GM12878 (cell line): ENCODE results near the gene FLVCR1. TPM values are rescaled to one million over a fixed set of nuclear protein-coding genes. Genes with fewer than 3 reads are reported as not detected.
A peak's percentile ranks its signal among the peaks of the same experiment; 100 is the strongest.

Source experiments
- ATAC-seq: fragments of 200-7000 bp; cut with Tn5 transposase; 3 replicates; pipeline ENCODE4 v1.9.1; 2020; ENCODE audit warnings: mild to moderate bottlenecking, moderate library complexity
- BruUV-seq: library from RNA; stranded (reverse); fragments of 400-500 nt; replicated peaks from 2 replicates; lab custom pipeline; 2021; lab: Mats Ljungman, UMichigan
- CTCF ChIA-PET: fragments of 300-600 bp; sonication (Branson Sonifier 250); formaldehyde crosslinking; extraction: SDS; loops from one replicate; lab custom pipeline; 2021; ENCODE audit warnings: inconsistent platforms; lab: Yijun Ruan, JAX
- POLR2A ChIA-PET: fragments of 350-600 bp; formaldehyde crosslinking; extraction: SDS; loops from one replicate; lab custom pipeline; 2021; ENCODE audit warnings: inconsistent platforms; lab: Charles Lee
- RAD21 ChIA-PET: fragments of 300-600 bp; sonication (Branson Sonifier 250); formaldehyde crosslinking; loops from one replicate; lab custom pipeline; 2023; ENCODE audit warnings: antibody characterized with exemption; ENCODE audit not compliant: unreplicated experiment; lab: Charles Lee
- SMC1A ChIA-PET: fragments of 300-600 bp; sonication (Branson Sonifier 250); formaldehyde crosslinking; loops from one replicate; lab custom pipeline; 2023; ENCODE audit not compliant: unreplicated experiment, uncharacterized antibody; lab: Charles Lee
- DNase-seq: peaks from one replicate; pipeline ENCODE4 v3.0.0-alpha.2; 2011; ENCODE audit warnings: low read depth, low spot score
- FAIRE-seq: peaks from 3 replicates; lab custom pipeline; 2011; peaks lifted over from hg19 to GRCh38; lab: Jason Lieb, UNC
- H2AFZ ChIP-seq: 2 replicates; pipeline ENCODE4 v1.6.0; 2011; ENCODE audit warnings: low read depth, low read length, control low read depth; ENCODE audit not compliant: control insufficient read depth
- H3K27ac ChIP-seq: 2 replicates; pipeline ENCODE4 v1.5.1; 2011; ENCODE audit warnings: control low read depth; ENCODE audit not compliant: control insufficient read depth, insufficient read depth
- H3K27me3 ChIP-seq, 2 experiments: replicated peaks in 1 of 2; 2 replicates each; pipeline versions ENCODE4 v1.6.0 to v1.6.1; 2011; ENCODE audit warnings: low read length in 1 of 2; ENCODE audit not compliant: control insufficient read depth in 2 of 2, insufficient read depth in 2 of 2
- H3K36me3 ChIP-seq, 2 experiments: 2 replicates each; pipeline ENCODE4 v1.5.1; 2011; ENCODE audit warnings: low read length in 1 of 2; ENCODE audit not compliant: control insufficient read depth in 2 of 2, insufficient read depth in 2 of 2
- H3K4me1 ChIP-seq: 2 replicates; pipeline ENCODE4 v1.6.1; 2011; ENCODE audit warnings: mild to moderate bottlenecking, low read length, moderate library complexity, mixed read lengths; ENCODE audit not compliant: control insufficient read depth, insufficient read depth
- H3K4me2 ChIP-seq: 2 replicates; pipeline ENCODE4 v1.6.0; 2011; ENCODE audit warnings: control low read depth; ENCODE audit not compliant: control insufficient read depth, insufficient read depth
- H3K4me3 ChIP-seq: fragments of 200-600 bp; sonication (generic); 2 replicates; pipeline ENCODE4 v1.5.1; 2016
- H3K79me2 ChIP-seq: 2 replicates; pipeline ENCODE4 v1.6.0; 2011; ENCODE audit warnings: low read length; ENCODE audit not compliant: control insufficient read depth, insufficient read depth
- H3K9ac ChIP-seq: 2 replicates; pipeline ENCODE4 v1.8.0; 2011; ENCODE audit warnings: low read length, control low read depth, mixed read lengths; ENCODE audit not compliant: control insufficient read depth, insufficient read depth
- H3K9me3 ChIP-seq: replicated peaks from 3 replicates; pipeline ENCODE4 v1.5.1; 2011; ENCODE audit warnings: mild to moderate bottlenecking, low read length; ENCODE audit not compliant: control insufficient read depth, insufficient read depth
- H4K20me1 ChIP-seq: 2 replicates; pipeline ENCODE4 v1.6.0; 2011; ENCODE audit not compliant: control insufficient read depth, insufficient read depth
- FOS ChIP-seq: IDR thresholded peaks from 3 replicates; pipeline ENCODE4 v1.6.1; 2011; ENCODE audit warnings: borderline replicate concordance; ENCODE audit not compliant: insufficient read length; ENCODE audit errors: extremely low read depth
- HDGF ChIP-seq: fragments of 450-650 bp; IDR thresholded peaks from 2 replicates; pipeline ENCODE4 v1.6.1; 2016; ENCODE audit warnings: antibody characterized with exemption
- MTA3 ChIP-seq: IDR thresholded peaks from 2 replicates; pipeline ENCODE4 v1.6.1; 2012; ENCODE audit warnings: low read length, inconsistent platforms, borderline replicate concordance
- RCOR1 ChIP-seq: conservative IDR thresholded peaks from 2 replicates; pipeline ENCODE4 v1.6.1; 2012; ENCODE audit warnings: low read depth, low read length, improper control_type of control experiment
- STAT3 ChIP-seq: IDR thresholded peaks from 2 replicates; pipeline ENCODE4 v1.6.1; 2011; ENCODE audit warnings: low read depth, low read length, improper control_type of control experiment
- ZZZ3 ChIP-seq: IDR thresholded peaks from 2 replicates; pipeline ENCODE4 v1.6.1; 2011; ENCODE audit warnings: low read depth; ENCODE audit not compliant: control insufficient read depth, insufficient read length
- WGBS: methylation state at CpG from one replicate; pipeline ENCODE4 v1.1.6; 2016; ENCODE audit warnings: low lambda C conversion rate; ENCODE audit not compliant: insufficient replicate concordance, insufficient coverage; ENCODE audit errors: missing lambda C conversion rate; 5-methylcytosine and 5-hydroxymethylcytosine counted together
- in situ Hi-C: fragments of 300-500 bp; cut with MboI; formaldehyde crosslinking; loops from 9 replicates; pipeline ENCODE4 v1.14.3; 2018; ENCODE audit warnings: mixed read lengths
- intact Hi-C: fragments of 100-400 bp; cut with micrococcal nuclease; formaldehyde crosslinking; loops from one replicate; pipeline ENCODE4 v1.14.2; 2022; ENCODE audit not compliant: unreplicated experiment
- polyA plus RNA-seq, 11 experiments: library from polyadenylated mRNA; depleted of rRNA in 4 of 11; unstranded in 6 of 11; stranded (reverse) in 5 of 11; fragments of >200 nt; fragmentation: Nextera tagmentation in 4 of 11; fragmentation: Illumina TruSeq in 1 of 11; extraction: Ambion mirVana in 4 of 11; extraction: Trizol in 1 of 11; gene quantifications; 1 replicate in 1 of 11; 2 replicates in 10 of 11; pipeline versions ENCODE4 v1.2.1 to v1.2.3, GENCODE V29; 2011 to 2016; ENCODE audit warnings: inconsistent platforms in 2 of 11, missing spikeins in 2 of 11, low read depth in 1 of 11
- total RNA-seq, 4 experiments: library from RNA; depleted of rRNA in 3 of 4; stranded (reverse); fragments of >200 nt in 3 of 4; fragmentation: Illumina TruSeq in 1 of 4; extraction: Trizol in 1 of 4; gene quantifications; 2 replicates each; pipeline versions ENCODE4 v1.2.1 to v1.2.3, GENCODE V29; 2013 to 2021
- TF ChIP-seq, protein P1 (sequence below): fragments of 450-650 bp; IDR thresholded peaks from 2 replicates; pipeline ENCODE4 v1.6.1; 2018; ENCODE audit warnings: borderline replicate concordance, mild to moderate bottlenecking; ENCODE audit not compliant: partially characterized antibody

The FLVCR1 gene
- total and polyA plus RNA-seq, 10 of the 15 experiments (the other 5 are each of a cell fraction or from before 2014, with no cell fraction given) = 7.1 to 25.2 (median 17.6) TPM

DNA sequence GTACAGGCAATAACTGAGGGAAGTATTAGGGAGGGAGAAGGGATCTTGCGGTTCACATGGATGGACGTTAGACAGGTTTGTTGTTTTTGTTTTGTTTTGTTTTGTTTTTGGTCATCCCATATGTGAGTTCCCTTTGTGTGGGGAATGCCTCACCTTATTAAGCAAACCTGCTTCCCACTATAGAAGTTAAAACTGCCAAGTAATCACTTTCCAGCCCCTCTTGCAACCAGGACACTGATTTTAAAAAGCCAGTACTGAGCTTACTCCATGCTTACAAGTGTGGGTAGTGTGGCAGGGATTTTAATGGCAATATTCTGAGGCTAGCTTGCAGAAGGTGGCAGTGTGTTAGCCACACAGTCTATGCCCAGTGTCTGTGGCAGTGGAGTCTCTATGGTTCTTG lies 37.1 kb upstream of the FLVCR1 start:
- Histone ChIP-seq H3K36me3 (no peaks in the 10 kb centered on the region), H3K27me3 (no peaks in the 10 kb centered on the region), H3K4me1 (peaks cover 16% of the 10 kb centered on the region), H2AFZ (peak overlapping the region; percentile 66), H4K20me1 (no peaks in the 10 kb centered on the region), H3K4me3 (no peak overlapping the region), H3K79me2 (no peaks in the 10 kb centered on the region), H3K27ac (peak overlapping the region; percentile 72), H3K9ac (peak overlapping the region; percentile 22; the same call in 1 of the 2 replicates), H3K4me2 (peak overlapping the region; percentile 41; the same call in 1 of the 2 replicates), H3K9me3 (peaks cover 13% of the 10 kb centered on the region)
- WGBS = 0% methylated on average over 2 of the region's 2 CpGs
- DNase-seq (no peak), FAIRE-seq (peak; percentile 44), ATAC-seq (peak; percentile 22; the same call in 2 of the 3 replicates)
- ChIA-PET RAD21 (interaction anchor here (0.9 to 5.4 kb wide), 6 partner anchors 9 to 183 kb away, joined by 3 to 35 read pairs (median 8); partner anchors contain the start of gene FLVCR1), CTCF (interaction anchor here (1.0 to 5.5 kb wide), 3 partner anchors 12 to 175 kb away, joined by 4 to 46 read pairs (median 10); partner anchors contain the start of gene VASH2), POLR2A (interaction anchor here (0.7 to 2.6 kb wide), 5 partner anchors 8 to 133 kb away, joined by 4 to 24 read pairs (median 8); partner anchors contain the start of genes FLVCR1 and VASH2), SMC1A (interaction anchor here (0.7 to 5.7 kb wide), 12 partner anchors 11 to 250 kb away, joined by 3 to 55 read pairs (median 8); no protein-coding TSS in a partner anchor)
- no peak for TF ChIP-seq HDGF
- TF ChIP-seq, protein P1, sequence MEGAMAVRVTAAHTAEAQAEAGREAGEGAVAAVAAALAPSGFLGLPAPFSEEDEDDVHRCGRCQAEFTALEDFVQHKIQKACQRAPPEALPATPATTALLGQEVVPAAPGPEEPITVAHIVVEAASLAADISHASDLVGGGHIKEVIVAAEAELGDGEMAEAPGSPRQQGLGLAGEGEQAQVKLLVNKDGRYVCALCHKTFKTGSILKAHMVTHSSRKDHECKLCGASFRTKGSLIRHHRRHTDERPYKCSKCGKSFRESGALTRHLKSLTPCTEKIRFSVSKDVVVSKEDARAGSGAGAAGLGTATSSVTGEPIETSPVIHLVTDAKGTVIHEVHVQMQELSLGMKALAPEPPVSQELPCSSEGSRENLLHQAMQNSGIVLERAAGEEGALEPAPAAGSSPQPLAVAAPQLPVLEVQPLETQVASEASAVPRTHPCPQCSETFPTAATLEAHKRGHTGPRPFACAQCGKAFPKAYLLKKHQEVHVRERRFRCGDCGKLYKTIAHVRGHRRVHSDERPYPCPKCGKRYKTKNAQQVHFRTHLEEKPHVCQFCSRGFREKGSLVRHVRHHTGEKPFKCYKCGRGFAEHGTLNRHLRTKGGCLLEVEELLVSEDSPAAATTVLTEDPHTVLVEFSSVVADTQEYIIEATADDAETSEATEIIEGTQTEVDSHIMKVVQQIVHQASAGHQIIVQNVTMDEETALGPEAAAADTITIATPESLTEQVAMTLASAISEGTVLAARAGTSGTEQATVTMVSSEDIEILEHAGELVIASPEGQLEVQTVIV = no peak
- no peak for TF ChIP-seq STAT3
- no peak for TF ChIP-seq FOS
- TF ChIP-seq MTA3 = no peak
- no peak for TF ChIP-seq ZZZ3
- no peak for TF ChIP-seq RCOR1
- no TSS peak for BruUV-seq
- in situ Hi-C loops (no loop called here), intact Hi-C loops (no loop called here)
